Panc1 (cell line): Measurements from ENCODE around the gene CLEC17A. TPM values are rescaled to one million over a fixed set of nuclear protein-coding genes. Genes with fewer than 3 reads are reported as not detected.

Source experiments
- ATAC-seq: fragments of 200-7000 bp; cut with Tn5 transposase; 2 replicates; pipeline ENCODE4 v1.9.1; 2020; ENCODE audit warnings: mild to moderate bottlenecking, moderate library complexity
- Bru-seq: library from RNA; stranded (reverse); fragments of 400-500 nt; gene quantifications from one replicate; lab custom pipeline; 2021; lab: Mats Ljungman, UMichigan
- BruChase-seq, 2 experiments: library from RNA; stranded (reverse); fragments of 400-500 nt; gene quantifications; one replicate each; lab custom pipeline; 2021; lab: Mats Ljungman, UMichigan
- BruUV-seq: library from RNA; stranded (reverse); fragments of 400-500 nt; replicated peaks from 2 replicates; lab custom pipeline; 2021; lab: Mats Ljungman, UMichigan
- CTCF ChIA-PET: fragments of 300-600 bp; sonication (Branson Sonifier 250); formaldehyde crosslinking; loops from one replicate; lab custom pipeline; 2022; ENCODE audit warnings: antibody characterized with exemption; lab: Charles Lee
- POLR2A ChIA-PET: fragments of 300-600 bp; sonication (Branson Sonifier 250); formaldehyde crosslinking; loops from one replicate; lab custom pipeline; 2022; ENCODE audit warnings: antibody characterized with exemption; lab: Charles Lee
- DNase-seq: peaks from one replicate; pipeline ENCODE4 v3.0.0-alpha.2; 2010; ENCODE audit warnings: low read depth, low spot score
- H3K27ac ChIP-seq: 2 replicates; pipeline ENCODE4 v1.5.1; 2011; ENCODE audit warnings: mild to moderate bottlenecking, low read length, inconsistent platforms
- H3K27me3 ChIP-seq: fragments of 200-500 bp; sonication (Bioruptor generic); 2 replicates; pipeline ENCODE4 v1.6.0; 2014; ENCODE audit warnings: low read length, inconsistent platforms; ENCODE audit not compliant: control insufficient read depth, insufficient read depth
- H3K36me3 ChIP-seq: fragments of 200-500 bp; sonication (Bioruptor generic); 2 replicates; pipeline ENCODE4 v1.5.1; 2014; ENCODE audit warnings: inconsistent platforms, mild to moderate bottlenecking, low read length, moderate library complexity; ENCODE audit not compliant: control insufficient read depth, insufficient read depth
- H3K4me1 ChIP-seq: 2 replicates; pipeline ENCODE4 v1.5.1; 2011; ENCODE audit warnings: inconsistent platforms, mild to moderate bottlenecking, low read length, moderate library complexity; ENCODE audit not compliant: control insufficient read depth, insufficient read depth
- H3K4me3 ChIP-seq, 2 experiments: 2 replicates each; pipeline ENCODE4 v1.5.1; 2011 to 2012; ENCODE audit warnings: low read depth in 2 of 2, low read length in 2 of 2, mild to moderate bottlenecking in 2 of 2, inconsistent platforms in 1 of 2, moderate library complexity in 1 of 2
- H3K9me3 ChIP-seq: fragments of 200-500 bp; sonication (Bioruptor generic); 2 replicates; pipeline ENCODE4 v1.5.1; 2014; ENCODE audit warnings: low read depth, mild to moderate bottlenecking, inconsistent platforms, low read length, moderate library complexity; ENCODE audit not compliant: control insufficient read depth, insufficient read depth
- CTCF ChIP-seq: fragments of 450-650 bp; IDR thresholded peaks from 2 replicates; pipeline ENCODE4 v1.5.1; 2017; ENCODE audit warnings: mild to moderate bottlenecking
- POLR2AphosphoS5 ChIP-seq: IDR thresholded peaks from 2 replicates; pipeline ENCODE4 v1.6.1; 2012; ENCODE audit warnings: mild to moderate bottlenecking, low read depth, low read length, moderate library complexity
- REST ChIP-seq, 2 experiments: IDR thresholded peaks; 2 replicates each; pipeline ENCODE4 v1.6.1; 2011 to 2012; ENCODE audit warnings: low read depth in 2 of 2, control low read depth in 1 of 2, low read length in 1 of 2, mild to moderate bottlenecking in 1 of 2, moderate library complexity in 1 of 2; ENCODE audit not compliant: insufficient read depth in 1 of 2
- SIN3A ChIP-seq: IDR thresholded peaks from 2 replicates; pipeline ENCODE4 v1.6.1; 2012; ENCODE audit warnings: low read depth, mild to moderate bottlenecking, low read length, moderate library complexity, borderline replicate concordance; ENCODE audit not compliant: insufficient read depth
- TCF7L2 ChIP-seq: IDR thresholded peaks from 2 replicates; pipeline ENCODE4 v1.6.1; 2011; ENCODE audit warnings: mild to moderate bottlenecking, low read depth, low read length, inconsistent platforms
- in situ Hi-C: cut with HindIII; loops from 2 replicates; pipeline ENCODE4 v1.10.0; 2016; ENCODE audit warnings: low sequenced_read_pairs, low pct_unique_long_range_greater_than_20kb
- intact Hi-C: fragments of 100-400 bp; cut with micrococcal nuclease; formaldehyde crosslinking; loops from one replicate; pipeline ENCODE4 v1.10.0; 2022; ENCODE audit not compliant: unreplicated experiment
- long read RNA-seq: library from polyadenylated mRNA; unstranded; transcript quantifications from one replicate; pipeline ENCODE4 v2.0.0, GENCODE V29; 2021; ENCODE audit not compliant: unreplicated experiment
- polyA plus RNA-seq: library from polyadenylated mRNA; unstranded; fragments of >200 nt; gene quantifications from one replicate; pipeline ENCODE4 v1.2.1, GENCODE V29; 2012; ENCODE audit warnings: missing spikeins; ENCODE audit not compliant: insufficient read length
- total RNA-seq: library from RNA; stranded (reverse); gene quantifications from one replicate; pipeline ENCODE4 v1.2.1, GENCODE V29; 2021; ENCODE audit not compliant: unreplicated experiment

CLEC17A gene
- not detected for total RNA-seq
- polyA plus RNA-seq, result not detected
- Bru-seq, nascent RNA, result percentile 13 among the genes with signal in this experiment
- percentile 13 among the genes with signal in this experiment for BruChase-seq, experiment 1, labeled RNA remaining after a 2-hour chase
- BruChase-seq, experiment 2, labeled RNA remaining after a 6-hour chase, result percentile 24 among the genes with signal in this experiment
- long read RNA-seq, result 0 reads

GRCh38 chr19:14582894-14583340, at the start of gene CLEC17A:
Gene CLEC17A (plus strand): TSS chr19:14583084. CDS start chr19:14583161, 77 bp downstream.
- no peak for ATAC-seq
- Histone ChIP-seq H3K27me3 (no peaks in the 10 kb centered on the region), H3K4me1 (no peaks in the 10 kb centered on the region), H3K4me3 (no peak within 1 kb of the TSS), H3K9me3 (no peaks in the 10 kb centered on the region), H3K36me3 (no peaks in the 10 kb centered on the region), H3K27ac (no peak within 1 kb of the TSS)
- TF ChIP-seq REST (IDR thresholded peaks at IDR 0.05; ENCODE audit: insufficient read depth in 1 of 2, low read depth in 2 of 2, low read length in 1 of 2) (no peak), CTCF (no peak), TCF7L2 (no peak), SIN3A (no peak), POLR2AphosphoS5 (no peak)
- in situ Hi-C loops, result no loop called here
- DNase-seq, result no peak
- intact Hi-C loops, result no loop called here
- BruUV-seq, result no TSS peak
- CTCF ChIA-PET, result no interaction called here
- POLR2A ChIA-PET, result no interaction called here

- intact Hi-C loops (no loop called here), in situ Hi-C loops (no loop called here)
- no peaks in the 10 kb centered on the region for H3K27me3 ChIP-seq
- no TSS peak for BruUV-seq
- no peak for DNase-seq
- no peak for ATAC-seq
- no peak for TF ChIP-seq POLR2AphosphoS5
- no peak for TF ChIP-seq CTCF
- no peak for TF ChIP-seq TCF7L2
- no peak for TF ChIP-seq SIN3A
- no peak for TF ChIP-seq REST (IDR thresholded peaks at IDR 0.05; ENCODE audit: insufficient read depth in 1 of 2, low read depth in 2 of 2, low read length in 1 of 2)
- ChIA-PET POLR2A (interaction anchor here (0.6 to 0.7 kb wide), 3 partner anchors 8 to 31 kb away, joined by 3 to 6 read pairs (median 4); no protein-coding TSS in a partner anchor), CTCF (interaction anchor here (0.6 kb wide), 1 partner anchor 28 kb away, joined by 5 read pairs; no protein-coding TSS in a partner anchor)
- peaks cover 26% of the 10 kb centered on the region for H3K4me1 ChIP-seq
- H3K27ac ChIP-seq, result peak overlapping the region; percentile 54
- peaks cover 5% of the 10 kb centered on the region; the same call in 1 of the 2 replicates for H3K36me3 ChIP-seq
- H3K9me3 ChIP-seq, result no peaks in the 10 kb centered on the region
- no peak overlapping the region for H3K4me3 ChIP-seq
These were observed 49.4 kb upstream of the CLEC17A start for GRCh38 chr19:14533450-14533849.
